GM10266 (cell line): Measurements from ENCODE around the gene GABRB3.

ENCODE experiments used
- DNase-seq: peaks from one replicate; pipeline ENCODE4 v3.0.0; 2012; ENCODE audit errors: extremely low spot score
- CTCF ChIP-seq: IDR thresholded peaks from 2 replicates; pipeline ENCODE4 v1.5.1; 2012; ENCODE audit warnings: mild to moderate bottlenecking, low read depth; ENCODE audit not compliant: control insufficient read depth, insufficient read depth; ENCODE audit errors: missing control alignments

GABRB3 gene

GRCh38 chr15:26766262-26766661 lies 6.6 kb downstream of the GABRB3 start:
- no peak for TF ChIP-seq CTCF
- DNase-seq, result no peak

GRCh38 chr15:26759986-26760385 lies 12.9 kb downstream of the GABRB3 start:
- no peak for TF ChIP-seq CTCF
- DNase-seq, result no peak

GRCh38 chr15:26758079-26758478 lies 14.8 kb downstream of the GABRB3 start:
- DNase-seq, result no peak
- TF ChIP-seq CTCF, result no peak

GRCh38 chr15:26757141-26757540 lies 15.7 kb downstream of the GABRB3 start:
- no peak for DNase-seq
- no peak for TF ChIP-seq CTCF

- TF ChIP-seq CTCF, result no peak
- DNase-seq, result no peak
These were observed 28.0 kb downstream of the GABRB3 start for GRCh38 chr15:26744894-26745293.

- no peak for TF ChIP-seq CTCF
- no peak for DNase-seq
These were observed 33.1 kb downstream of the GABRB3 start for GRCh38 chr15:26739791-26740190.

- DNase-seq, result no peak
- TF ChIP-seq CTCF, result no peak
These were observed 33.9 kb downstream of the GABRB3 start for GRCh38 chr15:26738996-26739395.
